Astrocyte of the cerebellum (primary cell): ENCODE results near the gene PRKCB.

Experiments used
- DNase-seq: peaks from one replicate; pipeline ENCODE4 v3.0.0-alpha.2; 2011; ENCODE audit warnings: low read depth
- H3K4me3 ChIP-seq: 2 replicates; pipeline ENCODE4 v1.5.1; 2011; ENCODE audit warnings: mild to moderate bottlenecking, low read depth, low read length, moderate library complexity
- in situ Hi-C: cut with HindIII; loops from 2 replicates; pipeline ENCODE4 v1.10.0; 2017; ENCODE audit warnings: low sequenced_read_pairs
- TF ChIP-seq, protein P1 (sequence below): IDR thresholded peaks from 2 replicates; pipeline ENCODE4 v1.5.1; 2012; ENCODE audit warnings: low read length, low read depth, moderate library complexity, mild to moderate bottlenecking; ENCODE audit errors: missing control alignments

PRKCB gene

DNA sequence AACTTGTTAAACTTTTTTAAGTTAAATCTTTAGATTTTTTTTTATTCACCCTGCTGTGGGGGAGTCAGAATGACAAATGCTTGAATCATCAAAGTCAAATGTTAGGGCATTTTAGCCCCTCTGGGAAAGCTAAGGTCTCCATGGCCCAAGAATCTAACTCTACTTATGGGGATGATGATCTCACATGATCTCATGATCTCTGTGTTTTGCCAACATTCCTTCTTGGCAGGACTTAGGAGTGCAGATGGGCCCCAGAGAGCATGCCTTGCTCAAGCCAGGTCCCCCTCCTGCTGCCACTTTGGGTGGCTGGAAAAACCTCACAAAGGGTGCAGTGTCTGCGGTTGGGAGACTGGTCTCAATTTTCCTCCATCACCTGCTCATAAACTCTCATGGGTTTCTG, 108.6 kb downstream of the PRKCB start:
- no peak for DNase-seq
- in situ Hi-C loops: no loop called here
- H3K4me3 ChIP-seq: no peak overlapping the region
- TF ChIP-seq, protein P1, sequence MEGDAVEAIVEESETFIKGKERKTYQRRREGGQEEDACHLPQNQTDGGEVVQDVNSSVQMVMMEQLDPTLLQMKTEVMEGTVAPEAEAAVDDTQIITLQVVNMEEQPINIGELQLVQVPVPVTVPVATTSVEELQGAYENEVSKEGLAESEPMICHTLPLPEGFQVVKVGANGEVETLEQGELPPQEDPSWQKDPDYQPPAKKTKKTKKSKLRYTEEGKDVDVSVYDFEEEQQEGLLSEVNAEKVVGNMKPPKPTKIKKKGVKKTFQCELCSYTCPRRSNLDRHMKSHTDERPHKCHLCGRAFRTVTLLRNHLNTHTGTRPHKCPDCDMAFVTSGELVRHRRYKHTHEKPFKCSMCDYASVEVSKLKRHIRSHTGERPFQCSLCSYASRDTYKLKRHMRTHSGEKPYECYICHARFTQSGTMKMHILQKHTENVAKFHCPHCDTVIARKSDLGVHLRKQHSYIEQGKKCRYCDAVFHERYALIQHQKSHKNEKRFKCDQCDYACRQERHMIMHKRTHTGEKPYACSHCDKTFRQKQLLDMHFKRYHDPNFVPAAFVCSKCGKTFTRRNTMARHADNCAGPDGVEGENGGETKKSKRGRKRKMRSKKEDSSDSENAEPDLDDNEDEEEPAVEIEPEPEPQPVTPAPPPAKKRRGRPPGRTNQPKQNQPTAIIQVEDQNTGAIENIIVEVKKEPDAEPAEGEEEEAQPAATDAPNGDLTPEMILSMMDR: no peak

DNA sequence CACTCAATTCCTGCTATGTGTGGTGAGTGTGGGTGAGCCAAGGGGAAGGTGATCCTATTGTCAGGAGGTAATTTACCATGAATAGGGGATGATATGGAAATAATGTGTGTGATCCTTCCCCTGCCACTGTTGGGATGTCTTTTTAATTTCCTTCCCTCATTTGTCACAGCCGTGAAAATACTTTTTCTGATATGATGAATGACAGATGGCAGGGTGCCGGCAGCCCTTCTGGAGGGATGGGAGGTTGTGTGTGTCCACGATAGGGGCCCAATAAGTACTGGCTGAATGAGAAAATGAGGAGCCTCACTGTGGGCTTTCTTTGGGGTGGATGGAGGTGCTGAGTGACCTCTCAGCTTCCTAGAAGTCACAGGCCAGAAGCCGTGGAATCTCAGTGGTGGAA, 109.5 kb downstream of the PRKCB start:
- no peak for DNase-seq
- TF ChIP-seq, protein P1: no peak
- no peak overlapping the region for H3K4me3 ChIP-seq
- in situ Hi-C loops: no loop called here

DNA sequence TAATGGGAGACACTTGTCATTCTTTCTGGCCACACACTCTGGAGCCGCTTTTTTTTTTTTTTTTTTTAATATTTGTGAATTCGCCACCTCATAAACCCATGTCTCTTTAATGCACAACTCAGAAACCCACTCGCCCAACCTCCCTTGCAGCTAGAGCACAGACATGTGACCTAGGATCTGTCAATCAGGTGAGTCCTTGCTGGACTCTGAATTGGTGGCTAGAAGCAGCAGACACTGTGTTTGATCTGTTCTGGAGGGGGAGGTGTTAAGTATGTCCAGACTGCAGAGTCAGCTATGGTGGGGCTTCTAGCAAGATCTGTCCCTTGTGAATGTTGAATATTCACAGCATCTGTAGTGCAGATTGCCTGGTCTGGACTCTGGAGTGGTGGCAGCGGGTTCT, 112.1 kb downstream of the PRKCB start:
- TF ChIP-seq, protein P1: no peak
- no peak for DNase-seq
- H3K4me3 ChIP-seq: no peak overlapping the region
- in situ Hi-C loops: no loop called here

DNA sequence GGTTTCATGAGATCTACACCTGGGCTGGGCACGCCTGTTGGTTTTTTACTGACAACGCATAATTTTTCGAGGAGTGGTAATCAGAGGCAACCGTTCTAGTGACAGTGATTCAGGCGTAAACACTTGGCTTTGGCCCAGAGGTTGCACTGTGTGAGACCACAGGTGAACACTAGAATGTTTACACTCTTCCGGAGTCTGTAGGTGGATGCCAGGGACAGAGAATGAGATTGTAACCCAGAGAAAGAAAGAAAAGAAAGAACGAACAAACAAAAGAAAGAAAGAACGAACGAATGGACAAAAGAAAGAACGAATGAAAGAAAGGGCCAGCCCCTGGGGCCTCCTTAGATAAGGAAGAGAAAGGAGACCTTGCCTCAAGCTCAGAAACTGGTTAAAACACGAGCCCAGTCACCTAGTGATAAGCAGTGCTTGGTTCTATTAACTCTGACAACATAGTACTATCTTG, 113.2 kb downstream of the PRKCB start:
- no peak for DNase-seq
- TF ChIP-seq, protein P1: no peak
- in situ Hi-C loops: no loop called here
- H3K4me3 ChIP-seq: no peak overlapping the region

DNA sequence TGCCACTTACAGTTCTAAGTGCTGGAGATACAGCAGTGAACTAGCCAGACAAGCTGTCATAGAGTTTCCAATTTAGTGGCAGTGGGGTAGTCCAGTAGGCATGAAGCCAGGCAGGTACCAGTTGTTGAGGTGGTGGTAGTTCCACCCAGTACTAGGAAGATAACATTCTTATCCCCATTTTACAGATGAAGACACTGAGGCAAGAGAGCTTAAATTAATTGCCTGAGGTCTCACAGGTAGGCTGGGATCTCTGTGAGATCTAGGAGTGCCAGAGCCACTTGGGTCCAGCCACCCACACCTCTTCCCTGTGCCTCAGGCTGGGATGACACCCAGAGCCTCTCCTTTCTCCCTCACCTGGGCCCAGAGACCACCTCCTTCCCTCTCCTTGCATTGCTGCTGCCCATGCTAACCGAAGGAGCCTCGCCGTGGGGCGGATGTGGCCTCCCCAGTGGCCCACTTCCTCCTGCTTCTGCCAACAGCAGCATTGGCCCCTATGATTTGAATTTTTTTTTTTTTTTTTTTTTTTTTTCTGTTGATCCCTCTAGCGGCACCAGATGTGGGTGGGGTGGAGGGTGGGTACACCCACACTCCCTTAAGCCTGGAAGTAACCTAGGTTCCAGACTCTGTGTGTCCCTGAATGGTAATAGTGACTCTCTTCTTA, 114.0 kb downstream of the PRKCB start:
- no peak for DNase-seq
- TF ChIP-seq, protein P1: no peak

DNA sequence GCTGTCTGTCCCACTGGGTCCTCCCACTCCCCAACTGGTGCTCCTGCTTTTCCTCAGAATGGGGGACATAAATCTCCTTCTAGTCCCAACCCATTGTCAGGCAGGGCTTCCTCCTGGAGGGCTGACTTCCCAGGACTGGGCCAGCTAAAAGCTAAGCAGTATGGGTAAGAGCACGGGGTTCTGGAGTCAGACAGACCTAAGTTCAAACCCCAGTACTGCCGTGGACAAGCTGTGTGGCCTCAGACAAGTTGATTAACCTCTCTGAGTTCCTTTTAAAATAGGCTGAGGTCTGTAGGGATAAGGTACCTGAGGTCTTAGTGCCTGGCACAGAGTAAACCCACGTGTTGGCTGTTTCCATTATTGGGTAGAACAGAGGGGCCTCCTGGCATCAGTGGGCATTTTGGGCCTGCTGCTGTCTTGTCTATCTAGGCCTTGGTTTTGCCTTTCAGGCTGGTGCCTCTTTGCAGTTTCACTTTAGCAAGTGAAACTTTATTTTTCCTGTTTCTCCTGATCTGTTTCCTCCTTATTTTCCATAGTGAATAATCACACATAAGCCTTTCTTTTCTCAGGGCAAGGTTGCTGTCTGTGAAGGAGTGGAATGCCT, 114.6 kb downstream of the PRKCB start:
- in situ Hi-C loops: no loop called here
- TF ChIP-seq, protein P1: no peak
- DNase-seq: no peak
- no peak overlapping the region for H3K4me3 ChIP-seq

More for the DNA sequence above, 114.0 kb downstream of the PRKCB start:
- in situ Hi-C loops: no loop called here
- H3K4me3 ChIP-seq: no peak overlapping the region
